ENCODE results near the gene CTIF. TPM values are rescaled to one million over a fixed set of nuclear protein-coding genes. Genes with fewer than 3 reads are reported as not detected.

CTIF gene
- total RNA-seq, 1 donor from 2014 or later = 35.1 TPM

DNA sequence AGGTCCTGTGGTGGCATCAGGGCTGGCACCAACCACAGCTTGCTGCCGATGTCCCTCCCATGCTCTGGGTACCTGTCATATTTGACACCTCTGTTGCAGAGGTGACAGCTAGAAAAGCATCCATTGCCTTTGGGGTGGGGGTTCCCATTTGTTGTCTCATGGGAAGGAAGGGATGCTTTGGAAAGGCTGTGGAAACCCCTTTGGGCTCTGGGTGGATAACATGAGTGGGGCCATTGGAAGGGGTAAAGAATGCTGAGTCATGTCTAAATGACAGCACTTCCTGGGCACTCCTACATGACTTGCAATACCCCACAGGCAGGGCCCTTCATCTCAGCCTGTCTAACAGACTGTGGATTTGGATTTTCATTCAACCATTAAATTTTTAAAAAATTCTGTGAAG is 27.8 kb downstream of the CTIF start:
- no peaks in the 10 kb centered on the region for H3K27me3 ChIP-seq
- intact Hi-C loops (cut with DNase I) = no loop called here
- H3K4me1 ChIP-seq = peaks cover 16% of the 10 kb centered on the region
- DNase-seq (ENCODE audit: extremely low spot score in 2 of 2) = no peak
- TF ChIP-seq, protein P1, sequence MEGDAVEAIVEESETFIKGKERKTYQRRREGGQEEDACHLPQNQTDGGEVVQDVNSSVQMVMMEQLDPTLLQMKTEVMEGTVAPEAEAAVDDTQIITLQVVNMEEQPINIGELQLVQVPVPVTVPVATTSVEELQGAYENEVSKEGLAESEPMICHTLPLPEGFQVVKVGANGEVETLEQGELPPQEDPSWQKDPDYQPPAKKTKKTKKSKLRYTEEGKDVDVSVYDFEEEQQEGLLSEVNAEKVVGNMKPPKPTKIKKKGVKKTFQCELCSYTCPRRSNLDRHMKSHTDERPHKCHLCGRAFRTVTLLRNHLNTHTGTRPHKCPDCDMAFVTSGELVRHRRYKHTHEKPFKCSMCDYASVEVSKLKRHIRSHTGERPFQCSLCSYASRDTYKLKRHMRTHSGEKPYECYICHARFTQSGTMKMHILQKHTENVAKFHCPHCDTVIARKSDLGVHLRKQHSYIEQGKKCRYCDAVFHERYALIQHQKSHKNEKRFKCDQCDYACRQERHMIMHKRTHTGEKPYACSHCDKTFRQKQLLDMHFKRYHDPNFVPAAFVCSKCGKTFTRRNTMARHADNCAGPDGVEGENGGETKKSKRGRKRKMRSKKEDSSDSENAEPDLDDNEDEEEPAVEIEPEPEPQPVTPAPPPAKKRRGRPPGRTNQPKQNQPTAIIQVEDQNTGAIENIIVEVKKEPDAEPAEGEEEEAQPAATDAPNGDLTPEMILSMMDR (IDR thresholded peaks at IDR 0.05) = no peak
- TF ChIP-seq POLR2AphosphoS5 (IDR thresholded peaks at IDR 0.05; ENCODE audit: insufficient read depth in 1 of 2, low read depth in 1 of 2) = no peak
- TF ChIP-seq POLR2A (IDR thresholded peaks at IDR 0.05) = no peak
- no peak overlapping the region for H3K27ac ChIP-seq
- no peaks in the 10 kb centered on the region for H3K9me3 ChIP-seq
- no peaks in the 10 kb centered on the region for H3K36me3 ChIP-seq
- no peak overlapping the region for H3K4me3 ChIP-seq

DNA sequence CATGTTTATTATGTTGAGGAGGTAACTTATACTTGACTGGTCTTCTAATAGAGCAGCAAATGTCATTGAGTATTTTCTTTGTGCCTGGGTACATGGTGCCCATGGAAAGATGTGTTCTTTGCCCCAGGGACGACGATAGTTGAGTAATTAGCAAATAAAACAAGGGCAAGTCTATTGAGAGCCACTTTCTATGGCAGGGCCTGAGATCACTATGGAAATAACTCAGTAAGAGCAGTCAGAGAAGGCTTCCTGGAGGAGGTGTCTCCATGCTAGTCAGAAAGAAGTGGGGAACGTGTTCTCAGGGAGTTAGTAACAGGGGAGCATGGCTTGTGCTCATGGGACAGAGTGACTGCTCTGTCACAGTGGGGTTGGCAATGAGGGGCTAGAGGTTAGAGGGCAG is 28.6 kb downstream of the CTIF start:
- H3K4me1 ChIP-seq = peaks cover 14% of the 10 kb centered on the region
- intact Hi-C loops (cut with DNase I) = no loop called here
- TF ChIP-seq POLR2A (IDR thresholded peaks at IDR 0.05) (no peak), POLR2AphosphoS5 (IDR thresholded peaks at IDR 0.05; ENCODE audit: insufficient read depth in 1 of 2, low read depth in 1 of 2) (no peak)
- TF ChIP-seq, protein P1 (IDR thresholded peaks at IDR 0.05) = no peak
- DNase-seq (ENCODE audit: extremely low spot score in 2 of 2) = no peak
- H3K4me3 ChIP-seq = no peak overlapping the region
- no peaks in the 10 kb centered on the region for H3K27me3 ChIP-seq
- no peak overlapping the region for H3K27ac ChIP-seq
- no peaks in the 10 kb centered on the region for H3K36me3 ChIP-seq
- H3K9me3 ChIP-seq = no peaks in the 10 kb centered on the region

- TF ChIP-seq POLR2AphosphoS5 (IDR thresholded peaks at IDR 0.05; ENCODE audit: insufficient read depth in 1 of 2, low read depth in 1 of 2) (no peak), POLR2A (IDR thresholded peaks at IDR 0.05) (no peak)
- TF ChIP-seq, protein P1 (IDR thresholded peaks at IDR 0.05) = no peak
Measured at GRCh38 chr18:48569139-48569914, 30.5 kb downstream of the CTIF start.

GRCh38 chr18:48569915-48570264 is 31.1 kb downstream of the CTIF start:
- TF ChIP-seq, protein P1 (IDR thresholded peaks at IDR 0.05) = no peak
- TF ChIP-seq POLR2A (IDR thresholded peaks at IDR 0.05) (no peak), POLR2AphosphoS5 (IDR thresholded peaks at IDR 0.05; ENCODE audit: insufficient read depth in 1 of 2, low read depth in 1 of 2) (no peak)
- no peaks in the 10 kb centered on the region for H3K36me3 ChIP-seq
- DNase-seq (ENCODE audit: extremely low spot score in 2 of 2) = no peak
- intact Hi-C loops (cut with DNase I) = no loop called here
- no peak overlapping the region for H3K4me3 ChIP-seq
- no peaks in the 10 kb centered on the region for H3K9me3 ChIP-seq
- no peaks in the 10 kb centered on the region for H3K4me1 ChIP-seq
- no peaks in the 10 kb centered on the region for H3K27me3 ChIP-seq
- H3K27ac ChIP-seq = no peak overlapping the region

More at GRCh38 chr18:48569139-48569914, 30.5 kb downstream of the CTIF start:
- Histone ChIP-seq H3K4me1 (no peaks in the 10 kb centered on the region), H3K36me3 (no peaks in the 10 kb centered on the region), H3K27ac (no peak overlapping the region), H3K9me3 (no peaks in the 10 kb centered on the region), H3K27me3 (no peaks in the 10 kb centered on the region), H3K4me3 (no peak overlapping the region)
- no peak for DNase-seq (ENCODE audit: extremely low spot score in 2 of 2)
- intact Hi-C loops (cut with DNase I) = no loop called here

GRCh38 chr18:48570313-48570712 is 31.5 kb downstream of the CTIF start:
- Histone ChIP-seq H3K27ac (no peak overlapping the region), H3K4me1 (no peaks in the 10 kb centered on the region), H3K4me3 (no peak overlapping the region), H3K36me3 (no peaks in the 10 kb centered on the region), H3K9me3 (no peaks in the 10 kb centered on the region), H3K27me3 (no peaks in the 10 kb centered on the region)
- no peak for TF ChIP-seq POLR2AphosphoS5 (IDR thresholded peaks at IDR 0.05; ENCODE audit: insufficient read depth in 1 of 2, low read depth in 1 of 2)
- no peak for TF ChIP-seq POLR2A (IDR thresholded peaks at IDR 0.05)
- TF ChIP-seq, protein P1 (IDR thresholded peaks at IDR 0.05) = no peak
- intact Hi-C loops (cut with DNase I) = no loop called here
- DNase-seq (ENCODE audit: extremely low spot score in 2 of 2) = no peak
